PC-9 (cell line): ENCODE measurements around the gene SLC9B1. TPM values are rescaled to one million over a fixed set of nuclear protein-coding genes. Genes with fewer than 3 reads are reported as not detected.
"Not testable (repeated sequence)": the region's sequence is repeated elsewhere in the genome, so short reads cannot be mapped to it uniquely, and the experiment has no call there.

Experiments
- BruUV-seq: library from RNA; stranded (reverse); fragments of 400-500 nt; replicated peaks from 2 replicates; lab custom pipeline; 2021; lab: Mats Ljungman, UMichigan
- CTCF ChIA-PET: fragments of 300-600 bp; sonication (Branson Sonifier 250); formaldehyde crosslinking; loops from one replicate; lab custom pipeline; 2022; ENCODE audit warnings: antibody characterized with exemption; lab: Charles Lee
- POLR2A ChIA-PET: fragments of 300-600 bp; sonication (Branson Sonifier 250); formaldehyde crosslinking; loops from one replicate; lab custom pipeline; 2022; ENCODE audit warnings: antibody characterized with exemption; ENCODE audit not compliant: unreplicated experiment; lab: Charles Lee
- DNase-seq, 2 experiments: peaks; one replicate each; pipeline versions ENCODE4 v3.0.0 to v3.0.0-alpha.2; 2015 to 2022; ENCODE audit warnings: mixed read lengths in 1 of 2
- H2AFZ ChIP-seq: fragments of 200-600 bp; sonication (generic); 2 replicates; pipeline ENCODE4 v1.8.1; 2017; ENCODE audit warnings: antibody characterized with exemption
- H3F3A ChIP-seq: fragments of 200-600 bp; sonication (generic); 2 replicates; pipeline ENCODE4 v1.8.1; 2017; ENCODE audit warnings: antibody characterized with exemption, mild to moderate bottlenecking, low read depth; ENCODE audit not compliant: insufficient read depth
- H3K27ac ChIP-seq: fragments of 200-600 bp; sonication (generic); 2 replicates; pipeline ENCODE4 v1.6.1; 2016; ENCODE audit warnings: mixed run types
- H3K27me3 ChIP-seq: fragments of 200-600 bp; sonication (generic); 2 replicates; pipeline ENCODE4 v1.6.1; 2016; ENCODE audit warnings: low read depth, mixed run types; ENCODE audit not compliant: insufficient read depth
- H3K36me3 ChIP-seq: fragments of 200-600 bp; sonication (generic); 2 replicates; pipeline ENCODE4 v1.6.1; 2016; ENCODE audit warnings: low read depth, mixed run types
- H3K4me1 ChIP-seq: fragments of 200-600 bp; sonication (generic); replicated peaks from 2 replicates; pipeline ENCODE4 v1.6.1; 2016; ENCODE audit warnings: mixed run types; ENCODE audit not compliant: insufficient read depth
- H3K4me2 ChIP-seq: fragments of 200-600 bp; sonication (generic); 2 replicates; pipeline ENCODE4 v1.6.1; 2017; ENCODE audit warnings: mixed run types
- H3K4me3 ChIP-seq: fragments of 200-600 bp; sonication (generic); 2 replicates; pipeline ENCODE4 v1.6.1; 2016; ENCODE audit warnings: mixed run types
- H3K79me2 ChIP-seq: fragments of 200-600 bp; sonication (generic); 2 replicates; pipeline ENCODE4 v1.6.1; 2017; ENCODE audit warnings: low read depth, mixed run types
- H3K9me2 ChIP-seq: fragments of 200-600 bp; sonication (generic); 2 replicates; pipeline ENCODE4 v1.8.1; 2017; ENCODE audit warnings: mild to moderate bottlenecking; ENCODE audit not compliant: insufficient read depth
- H3K9me3 ChIP-seq: fragments of 200-600 bp; sonication (generic); 2 replicates; pipeline ENCODE4 v1.8.1; 2016; ENCODE audit warnings: low read depth; ENCODE audit not compliant: insufficient read depth
- H4K20me1 ChIP-seq: fragments of 200-600 bp; sonication (generic); 2 replicates; pipeline ENCODE4 v1.8.1; 2017; ENCODE audit not compliant: insufficient read depth
- EZH2 ChIP-seq: fragments of 200-600 bp; sonication (generic); IDR thresholded peaks from 2 replicates; pipeline ENCODE4 v1.8.0; 2017; ENCODE audit warnings: antibody characterized with exemption, low read depth
- intact Hi-C: fragments of 100-400 bp; cut with micrococcal nuclease; formaldehyde crosslinking; loops from one replicate; pipeline ENCODE4 v1.10.0; 2022; ENCODE audit not compliant: unreplicated experiment
- total RNA-seq: library from RNA; stranded (reverse); gene quantifications from 2 replicates; pipeline ENCODE4 v1.2.3, GENCODE V29; 2021
- TF ChIP-seq, protein P1 (sequence below): fragments of 200-600 bp; sonication (generic); conservative IDR thresholded peaks from 2 replicates; pipeline ENCODE4 v1.6.1; 2017; ENCODE audit warnings: mixed run types, antibody characterized with exemption, mild to moderate bottlenecking, moderate library complexity

The SLC9B1 gene
- total RNA-seq, 1 experiment from 2014 or later = not detected

DNA sequence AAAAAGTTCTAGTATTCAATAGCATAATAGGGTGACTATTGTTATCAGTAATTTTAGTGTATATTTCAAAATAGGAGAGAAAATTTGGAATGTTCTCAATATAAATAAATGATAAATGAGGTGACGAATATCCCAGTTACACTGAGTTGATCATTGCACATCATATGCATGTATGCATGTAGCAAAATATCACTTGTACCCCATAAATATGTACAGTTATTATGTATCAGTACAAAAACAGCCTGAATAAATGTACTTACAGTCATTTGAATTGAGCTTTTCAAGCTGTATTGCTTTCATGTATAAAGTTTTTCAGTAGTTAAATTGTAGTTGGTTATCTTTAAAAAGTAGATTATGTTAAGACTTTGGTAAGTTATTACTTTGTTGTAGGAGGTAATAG is 138.2 kb downstream of the SLC9B1 start:
- Histone ChIP-seq H3K4me2 (no peak overlapping the region), H3K9me3 (peaks cover 6% of the 10 kb centered on the region; the same call in 1 of the 2 replicates), H3K4me3 (no peak overlapping the region), H3K36me3 (peaks cover 8% of the 10 kb centered on the region; the same call in 1 of the 2 replicates), H3K9me2 (no peaks in the 10 kb centered on the region), H3K4me1 (no peaks in the 10 kb centered on the region), H2AFZ (no peak overlapping the region), H3F3A (no peaks in the 10 kb centered on the region), H3K79me2 (peaks cover under 1% of the 10 kb centered on the region), H3K27ac (no peak overlapping the region), H4K20me1 (no peaks in the 10 kb centered on the region), H3K27me3 (no peaks in the 10 kb centered on the region)
- ChIA-PET POLR2A (no interaction called here), CTCF (no interaction called here)
- TF ChIP-seq EZH2 = no peak
- TF ChIP-seq, protein P1, sequence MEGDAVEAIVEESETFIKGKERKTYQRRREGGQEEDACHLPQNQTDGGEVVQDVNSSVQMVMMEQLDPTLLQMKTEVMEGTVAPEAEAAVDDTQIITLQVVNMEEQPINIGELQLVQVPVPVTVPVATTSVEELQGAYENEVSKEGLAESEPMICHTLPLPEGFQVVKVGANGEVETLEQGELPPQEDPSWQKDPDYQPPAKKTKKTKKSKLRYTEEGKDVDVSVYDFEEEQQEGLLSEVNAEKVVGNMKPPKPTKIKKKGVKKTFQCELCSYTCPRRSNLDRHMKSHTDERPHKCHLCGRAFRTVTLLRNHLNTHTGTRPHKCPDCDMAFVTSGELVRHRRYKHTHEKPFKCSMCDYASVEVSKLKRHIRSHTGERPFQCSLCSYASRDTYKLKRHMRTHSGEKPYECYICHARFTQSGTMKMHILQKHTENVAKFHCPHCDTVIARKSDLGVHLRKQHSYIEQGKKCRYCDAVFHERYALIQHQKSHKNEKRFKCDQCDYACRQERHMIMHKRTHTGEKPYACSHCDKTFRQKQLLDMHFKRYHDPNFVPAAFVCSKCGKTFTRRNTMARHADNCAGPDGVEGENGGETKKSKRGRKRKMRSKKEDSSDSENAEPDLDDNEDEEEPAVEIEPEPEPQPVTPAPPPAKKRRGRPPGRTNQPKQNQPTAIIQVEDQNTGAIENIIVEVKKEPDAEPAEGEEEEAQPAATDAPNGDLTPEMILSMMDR = no peak
- DNase-seq = no peak
- BruUV-seq = no TSS peak
- intact Hi-C loops = no loop called here

GRCh38 chr4:102878901-102879300 is 140.6 kb downstream of the SLC9B1 start:
- H3K9me2 ChIP-seq = no peaks in the 10 kb centered on the region
- no TSS peak for BruUV-seq
- no peaks in the 10 kb centered on the region for H4K20me1 ChIP-seq
- H3K27ac ChIP-seq = no peak overlapping the region
- no peaks in the 10 kb centered on the region for H3K27me3 ChIP-seq
- DNase-seq = no peak
- intact Hi-C loops = no loop called here
- H3K36me3 ChIP-seq = peaks cover 10% of the 10 kb centered on the region; the same call in 1 of the 2 replicates
- CTCF ChIA-PET = no interaction called here
- no peaks in the 10 kb centered on the region for H3F3A ChIP-seq
- no peak for TF ChIP-seq EZH2
- TF ChIP-seq, protein P1 = no peak
- H3K4me2 ChIP-seq = no peak overlapping the region
- H3K79me2 ChIP-seq = peaks cover 13% of the 10 kb centered on the region
- no peak overlapping the region for H3K4me3 ChIP-seq
- no peaks in the 10 kb centered on the region for H3K4me1 ChIP-seq
- POLR2A ChIA-PET = no interaction called here
- H2AFZ ChIP-seq = no peak overlapping the region
- H3K9me3 ChIP-seq = peaks cover 10% of the 10 kb centered on the region; the same call in 1 of the 2 replicates

DNA sequence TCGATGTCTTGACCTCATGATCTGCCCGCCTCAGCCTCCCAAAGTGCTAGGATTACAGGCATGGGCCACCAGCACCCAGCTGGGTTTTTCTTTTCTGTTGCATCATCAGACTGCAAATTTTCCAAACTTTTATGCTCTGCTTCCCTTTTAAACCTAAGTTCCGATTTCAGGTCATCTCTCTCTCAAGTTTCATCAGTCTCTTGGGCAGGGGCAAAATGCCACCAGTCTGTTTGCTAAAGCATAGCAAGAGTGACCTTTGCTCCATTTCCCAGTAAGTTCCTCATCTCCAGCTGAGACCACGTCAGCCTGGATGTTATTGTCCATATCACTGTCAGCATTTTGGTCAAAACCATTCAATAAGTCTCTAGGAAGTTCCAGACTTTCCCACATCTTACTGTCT is 141.2 kb downstream of the SLC9B1 start:
- not testable (repeated sequence) for H3K27ac ChIP-seq

DNA sequence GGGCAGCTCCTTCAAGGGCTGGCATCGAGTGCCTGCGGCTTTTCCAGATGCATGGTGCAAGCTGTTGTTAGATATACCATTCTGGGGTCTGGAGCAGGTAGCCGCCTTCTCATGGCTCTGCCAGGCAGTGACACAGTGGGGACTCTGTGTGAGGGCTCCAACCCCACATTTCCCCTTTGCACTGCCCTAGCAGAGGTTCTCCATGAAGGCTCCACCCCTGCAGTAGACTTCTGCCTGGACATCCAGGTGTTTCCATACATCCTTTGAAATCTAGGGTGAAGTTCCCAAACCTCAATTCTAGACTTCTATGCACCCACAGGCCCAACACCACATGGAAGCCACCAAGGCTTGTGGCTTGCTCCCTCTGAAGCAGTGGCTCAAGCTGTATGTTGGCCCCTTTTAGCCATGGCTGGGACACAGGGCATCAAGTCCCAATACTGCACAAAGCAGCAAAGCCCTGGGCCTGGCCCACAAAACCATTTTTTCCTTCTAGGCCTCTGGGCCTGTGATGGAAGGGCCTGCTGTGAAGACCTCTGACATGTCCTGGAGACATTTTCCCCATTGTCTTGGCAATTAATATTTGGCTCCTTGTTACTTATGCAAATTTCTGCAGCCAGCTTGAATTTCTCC is 141.9 kb downstream of the SLC9B1 start:
- H3F3A ChIP-seq, H3K9me2 ChIP-seq, H3K27ac ChIP-seq, H3K9me3 ChIP-seq, H3K4me1 ChIP-seq, H3K4me3 ChIP-seq, POLR2A ChIA-PET, H3K4me2 ChIP-seq, H4K20me1 ChIP-seq, H3K27me3 ChIP-seq, CTCF ChIA-PET, DNase-seq, intact Hi-C loops, BruUV-seq, H2AFZ ChIP-seq: not testable (repeated sequence)
- H3K79me2 ChIP-seq = peaks cover 23% of the 10 kb centered on the region
- peaks cover 10% of the 10 kb centered on the region; the same call in 1 of the 2 replicates for H3K36me3 ChIP-seq

More for the DNA sequence above, 141.2 kb downstream of the SLC9B1 start:
- peaks cover 10% of the 10 kb centered on the region; the same call in 1 of the 2 replicates for H3K36me3 ChIP-seq
- BruUV-seq, H3K9me2 ChIP-seq, H2AFZ ChIP-seq, H4K20me1 ChIP-seq, H3K4me2 ChIP-seq, H3K4me3 ChIP-seq, DNase-seq, H3F3A ChIP-seq, CTCF ChIA-PET, intact Hi-C loops, H3K9me3 ChIP-seq, POLR2A ChIA-PET, H3K4me1 ChIP-seq, H3K27me3 ChIP-seq: not testable (repeated sequence)
- H3K79me2 ChIP-seq = peaks cover 15% of the 10 kb centered on the region
